Measurements from ENCODE around the gene PSME3IP1.

- TF ChIP-seq CTCF (IDR thresholded peaks at IDR 0.05) (no peak), POLR2A (IDR thresholded peaks at IDR 0.05) (no peak)
Measured at GRCh38 chr16:57234707-57235092, 48.9 kb upstream of the PSME3IP1 start.

Data from lower leg skin (tissue), 3 donors.